ENCODE results near the gene HECW1. TPM values are rescaled to one million over a fixed set of nuclear protein-coding genes. Genes with fewer than 3 reads are reported as not detected.

HECW1 gene
- total and polyA plus RNA-seq, 10 of the 15 experiments (the other 5 are each of a cell fraction or from before 2014, with no cell fraction given) = under 0.01 to 0.31 (median 0.04) TPM; not detected in 3

DNA sequence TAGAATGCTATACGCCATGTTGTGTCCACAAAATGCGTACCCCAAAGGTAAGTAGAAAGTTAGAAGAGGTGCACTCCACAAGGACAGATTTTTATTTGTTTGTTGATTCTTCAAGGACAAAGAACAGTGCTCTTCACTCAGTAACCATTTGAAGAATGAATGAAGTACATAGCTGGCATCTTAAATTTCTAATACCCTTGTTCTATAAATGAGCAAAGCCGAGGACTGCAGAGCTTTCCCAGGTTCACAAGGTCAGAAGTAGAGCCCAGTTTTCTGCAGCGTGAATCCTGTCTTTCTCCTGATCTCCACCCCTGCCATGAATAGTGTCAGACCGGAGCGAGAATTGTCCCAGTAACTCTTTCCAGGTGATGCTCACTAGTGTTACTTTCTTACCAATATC lies 9.5 kb downstream of the HECW1 start:
- no peak overlapping the region for H2AFZ ChIP-seq (ENCODE audit: control insufficient read depth, low read depth, low read length)
- no peak overlapping the region for H3K27ac ChIP-seq (ENCODE audit: control insufficient read depth, insufficient read depth)
- 28% methylated on average over 6 of the region's 6 CpGs for WGBS (ENCODE audit: insufficient coverage, insufficient replicate concordance, low lambda C conversion rate, missing lambda C conversion rate)
- H4K20me1 ChIP-seq (ENCODE audit: control insufficient read depth, insufficient read depth) = no peaks in the 10 kb centered on the region
- no peaks in the 10 kb centered on the region for H3K4me1 ChIP-seq (ENCODE audit: control insufficient read depth, insufficient read depth, low read length)
- in situ Hi-C loops (cut with MboI) = no loop called here
- no peak overlapping the region for H3K4me3 ChIP-seq
- peaks cover 0 to 4% of the 10 kb centered on the region in 2 experiments; a peak in 1 of 4 replicates for H3K27me3 ChIP-seq (replicated peaks in 1 of 2; ENCODE audit: control insufficient read depth in 2 of 2, insufficient read depth in 2 of 2, low read length in 1 of 2)
- POLR2A ChIA-PET = no interaction called here
- no peaks in the 10 kb centered on the region for H3K9me3 ChIP-seq (replicated peaks; ENCODE audit: control insufficient read depth, insufficient read depth, low read length)
- intact Hi-C loops (cut with micrococcal nuclease; ENCODE audit: unreplicated experiment) = no loop called here
- TF ChIP-seq, protein P1, sequence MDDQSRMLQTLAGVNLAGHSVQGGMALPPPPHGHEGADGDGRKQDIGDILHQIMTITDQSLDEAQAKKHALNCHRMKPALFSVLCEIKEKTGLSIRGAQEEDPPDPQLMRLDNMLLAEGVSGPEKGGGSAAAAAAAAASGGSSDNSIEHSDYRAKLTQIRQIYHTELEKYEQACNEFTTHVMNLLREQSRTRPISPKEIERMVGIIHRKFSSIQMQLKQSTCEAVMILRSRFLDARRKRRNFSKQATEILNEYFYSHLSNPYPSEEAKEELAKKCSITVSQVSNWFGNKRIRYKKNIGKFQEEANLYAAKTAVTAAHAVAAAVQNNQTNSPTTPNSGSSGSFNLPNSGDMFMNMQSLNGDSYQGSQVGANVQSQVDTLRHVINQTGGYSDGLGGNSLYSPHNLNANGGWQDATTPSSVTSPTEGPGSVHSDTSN (IDR thresholded peaks at IDR 0.05; ENCODE audit: insufficient replicate concordance, low read depth, low read length) = no peak
- TF ChIP-seq RAD51 (IDR thresholded peaks at IDR 0.05) = no peak
- TF ChIP-seq, protein P2, sequence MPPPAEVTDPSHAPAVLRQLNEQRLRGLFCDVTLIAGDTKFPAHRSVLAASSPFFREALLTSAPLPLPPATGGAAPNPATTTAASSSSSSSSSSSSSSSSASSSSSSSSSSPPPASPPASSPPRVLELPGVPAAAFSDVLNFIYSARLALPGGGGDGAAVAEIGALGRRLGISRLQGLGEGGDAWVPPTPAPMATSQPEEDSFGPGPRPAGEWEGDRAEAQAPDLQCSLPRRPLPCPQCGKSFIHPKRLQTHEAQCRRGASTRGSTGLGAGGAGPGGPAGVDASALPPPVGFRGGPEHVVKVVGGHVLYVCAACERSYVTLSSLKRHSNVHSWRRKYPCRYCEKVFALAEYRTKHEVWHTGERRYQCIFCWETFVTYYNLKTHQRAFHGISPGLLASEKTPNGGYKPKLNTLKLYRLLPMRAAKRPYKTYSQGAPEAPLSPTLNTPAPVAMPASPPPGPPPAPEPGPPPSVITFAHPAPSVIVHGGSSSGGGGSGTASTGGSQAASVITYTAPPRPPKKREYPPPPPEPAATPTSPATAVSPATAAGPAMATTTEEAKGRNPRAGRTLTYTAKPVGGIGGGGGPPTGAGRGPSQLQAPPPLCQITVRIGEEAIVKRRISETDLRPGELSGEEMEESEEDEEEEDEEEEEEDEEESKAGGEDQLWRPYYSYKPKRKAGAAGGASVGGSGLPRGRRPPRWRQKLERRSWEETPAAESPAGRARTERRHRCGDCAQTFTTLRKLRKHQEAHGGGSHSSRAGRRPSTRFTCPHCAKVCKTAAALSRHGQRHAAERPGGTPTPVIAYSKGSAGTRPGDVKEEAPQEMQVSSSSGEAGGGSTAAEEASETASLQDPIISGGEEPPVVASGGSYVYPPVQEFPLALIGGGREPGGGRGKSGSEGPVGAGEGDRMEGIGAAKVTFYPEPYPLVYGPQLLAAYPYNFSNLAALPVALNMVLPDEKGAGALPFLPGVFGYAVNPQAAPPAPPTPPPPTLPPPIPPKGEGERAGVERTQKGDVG (CRISPR knock-in tag; IDR thresholded peaks at IDR 0.05) = no peak
- TF ChIP-seq STAT1 (conservative IDR thresholded peaks at IDR 0.05) = no peak
- TF ChIP-seq NRF1 (conservative IDR thresholded peaks at IDR 0.05; ENCODE audit: low read depth, low read length) = no peak
- TF ChIP-seq ZZZ3 (IDR thresholded peaks at IDR 0.05; ENCODE audit: control insufficient read depth, insufficient read length, low read depth) = no peak
- TF ChIP-seq E2F4 (IDR thresholded peaks at IDR 0.05; ENCODE audit: low read depth, low read length) = no peak
- no peak for TF ChIP-seq CREB1 (IDR thresholded peaks at IDR 0.05; ENCODE audit: low read depth)
- no TSS peak for BruUV-seq (replicated peaks)
- CTCF ChIA-PET = interaction anchor here (1.3 to 2.0 kb wide), 2 partner anchors 14 to 181 kb away, joined by 4 to 8 read pairs; no protein-coding TSS in a partner anchor
- SMC1A ChIA-PET (ENCODE audit: uncharacterized antibody, unreplicated experiment) = interaction anchor here (1.0 to 1.6 kb wide), 2 partner anchors 10 to 187 kb away, joined by 3 read pairs; no protein-coding TSS in a partner anchor
- no peaks in the 10 kb centered on the region for H3K36me3 ChIP-seq (ENCODE audit: control insufficient read depth in 2 of 2, insufficient read depth in 2 of 2, low read length in 1 of 2)
- H3K4me2 ChIP-seq (ENCODE audit: control insufficient read depth, insufficient read depth) = no peak overlapping the region
- ATAC-seq (no peak), DNase-seq (ENCODE audit: low read depth, low spot score) (no peak), FAIRE-seq (no peak)
- H3K79me2 ChIP-seq (ENCODE audit: control insufficient read depth, insufficient read depth, low read length) = no peaks in the 10 kb centered on the region
- no peak overlapping the region for H3K9ac ChIP-seq (ENCODE audit: control insufficient read depth, insufficient read depth, low read length)
- RAD21 ChIA-PET (ENCODE audit: unreplicated experiment) = interaction anchor here (1.0 kb wide), 1 partner anchor 318 kb away, joined by 3 read pairs; no protein-coding TSS in a partner anchor

Data from GM12878 (cell line).